Neural crest cell (in vitro differentiated cells): Measurements from ENCODE around the gene SF1. TPM values are rescaled to one million over a fixed set of nuclear protein-coding genes. Genes with fewer than 3 reads are reported as not detected.

ENCODE experiments used
- DNase-seq: peaks from one replicate; pipeline ENCODE4 v3.0.0; 2021; ENCODE audit warnings: low read depth, mixed read lengths, low spot score
- H3K27ac Mint-ChIP-seq: one replicate; pipeline ENCODE4 v1.8.0; 2021; ENCODE audit warnings: mild to moderate bottlenecking, mixed read lengths; ENCODE audit not compliant: unreplicated experiment
- H3K27me3 Mint-ChIP-seq: 2 replicates; pipeline ENCODE4 v1.8.0; 2021; ENCODE audit warnings: low read depth, mild to moderate bottlenecking, mixed read lengths
- H3K36me3 Mint-ChIP-seq: 2 replicates; pipeline ENCODE4 v1.8.0; 2021; ENCODE audit warnings: low read depth, mild to moderate bottlenecking, mixed read lengths
- H3K4me1 Mint-ChIP-seq: 2 replicates; pipeline ENCODE4 v1.8.0; 2021; ENCODE audit warnings: mixed read lengths
- H3K4me3 Mint-ChIP-seq: one replicate; pipeline ENCODE4 v1.8.0; 2021; ENCODE audit warnings: mild to moderate bottlenecking, mixed read lengths
- H3K9me3 Mint-ChIP-seq: 2 replicates; pipeline ENCODE4 v1.8.0; 2021; ENCODE audit warnings: mixed read lengths
- total RNA-seq: library from RNA; stranded (reverse); gene quantifications from 2 replicates; pipeline ENCODE4 v1.2.1, GENCODE V29; 2021
- TF ChIP-seq, protein P1 (sequence below): fragments of 200-600 bp; sonication (generic); conservative IDR thresholded peaks from 2 replicates; pipeline ENCODE4 v1.5.0; 2021; ENCODE audit warnings: antibody characterized with exemption, mild to moderate bottlenecking

Gene SF1
- total RNA-seq, 1 donor from 2014 or later, result 592 TPM

DNA sequence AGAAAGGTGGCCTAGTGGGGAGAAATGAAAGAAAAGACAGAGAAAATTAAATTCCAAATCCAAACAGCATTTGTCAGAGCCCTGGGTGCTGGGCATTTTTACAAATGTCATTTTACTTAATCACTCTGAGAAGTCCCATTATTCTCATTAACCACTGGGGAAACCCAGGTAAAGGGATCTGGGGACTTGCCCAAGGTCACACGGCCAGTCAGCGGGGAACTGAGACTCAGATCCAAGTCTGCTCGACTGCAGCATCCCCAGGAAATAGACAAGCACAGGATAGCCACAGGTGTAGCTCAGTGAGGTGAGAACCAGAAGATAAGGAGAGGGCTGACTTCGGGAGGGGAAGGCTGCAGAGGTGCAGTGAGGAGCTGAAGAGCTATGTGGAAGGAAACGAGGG lies 63.2 kb downstream of the SF1 start:
- no peak for DNase-seq
- no peak overlapping the region for H3K4me3 Mint-ChIP-seq
- no peaks in the 10 kb centered on the region for H3K9me3 Mint-ChIP-seq
- H3K27ac Mint-ChIP-seq, result no peak overlapping the region
- H3K36me3 Mint-ChIP-seq, result no peaks in the 10 kb centered on the region
- H3K4me1 Mint-ChIP-seq, result peaks cover 12% of the 10 kb centered on the region
- TF ChIP-seq, protein P1, sequence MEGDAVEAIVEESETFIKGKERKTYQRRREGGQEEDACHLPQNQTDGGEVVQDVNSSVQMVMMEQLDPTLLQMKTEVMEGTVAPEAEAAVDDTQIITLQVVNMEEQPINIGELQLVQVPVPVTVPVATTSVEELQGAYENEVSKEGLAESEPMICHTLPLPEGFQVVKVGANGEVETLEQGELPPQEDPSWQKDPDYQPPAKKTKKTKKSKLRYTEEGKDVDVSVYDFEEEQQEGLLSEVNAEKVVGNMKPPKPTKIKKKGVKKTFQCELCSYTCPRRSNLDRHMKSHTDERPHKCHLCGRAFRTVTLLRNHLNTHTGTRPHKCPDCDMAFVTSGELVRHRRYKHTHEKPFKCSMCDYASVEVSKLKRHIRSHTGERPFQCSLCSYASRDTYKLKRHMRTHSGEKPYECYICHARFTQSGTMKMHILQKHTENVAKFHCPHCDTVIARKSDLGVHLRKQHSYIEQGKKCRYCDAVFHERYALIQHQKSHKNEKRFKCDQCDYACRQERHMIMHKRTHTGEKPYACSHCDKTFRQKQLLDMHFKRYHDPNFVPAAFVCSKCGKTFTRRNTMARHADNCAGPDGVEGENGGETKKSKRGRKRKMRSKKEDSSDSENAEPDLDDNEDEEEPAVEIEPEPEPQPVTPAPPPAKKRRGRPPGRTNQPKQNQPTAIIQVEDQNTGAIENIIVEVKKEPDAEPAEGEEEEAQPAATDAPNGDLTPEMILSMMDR, result no peak
- peaks cover 89% of the 10 kb centered on the region for H3K27me3 Mint-ChIP-seq

DNA sequence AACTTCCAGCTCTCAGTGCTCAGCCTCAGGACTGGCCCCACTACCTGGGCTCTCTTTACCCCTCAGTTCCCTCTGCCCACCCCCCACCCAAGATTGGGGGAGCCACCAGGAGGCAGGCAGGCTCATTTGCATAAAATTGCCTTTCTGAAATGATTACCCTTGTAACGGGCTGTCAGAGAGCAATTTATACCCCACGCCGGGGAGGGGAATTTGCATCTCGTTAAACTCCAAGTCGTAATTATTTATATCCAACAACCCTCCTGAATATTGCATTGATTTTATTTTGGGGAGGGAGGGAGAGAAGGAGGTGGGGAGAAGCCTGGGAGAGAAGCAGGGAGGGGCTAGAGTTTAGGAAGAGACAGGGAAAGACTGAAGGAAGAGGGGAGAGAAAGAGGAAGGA lies 63.7 kb downstream of the SF1 start:
- peaks cover 12% of the 10 kb centered on the region for H3K4me1 Mint-ChIP-seq
- no peak for DNase-seq
- H3K27me3 Mint-ChIP-seq, result peaks cover 89% of the 10 kb centered on the region
- no peaks in the 10 kb centered on the region for H3K36me3 Mint-ChIP-seq
- TF ChIP-seq, protein P1, result no peak
- no peaks in the 10 kb centered on the region for H3K9me3 Mint-ChIP-seq
- peak overlapping the region; percentile 41 for H3K4me3 Mint-ChIP-seq
- no peak overlapping the region for H3K27ac Mint-ChIP-seq

Other genes starting within 250 kb of the SF1 start
- 0.21 TPM in 1 of 2 replicates, not detected in the other for gene SLC22A11, start 222.6 kb downstream of the SF1 start, total RNA-seq
- not detected in 2 replicates for gene SLC22A12, start 187.3 kb downstream of the SF1 start, total RNA-seq
- 8.5 and 10.0 TPM in 2 replicates for gene NRXN2, start 55.3 kb downstream of the SF1 start, total RNA-seq
- gene RASGRP2, start 34.4 kb downstream of the SF1 start, total RNA-seq, result 0.93 and 1.5 TPM in 2 replicates
- gene PYGM, start 18.6 kb downstream of the SF1 start, total RNA-seq, result 1.2 TPM in 2 replicates
- 13.1 and 14.6 TPM in 2 replicates for gene MAP4K2, start 24.7 kb upstream of the SF1 start, total RNA-seq
- 54.8 and 57.9 TPM in 2 replicates for gene MEN1, start 32.0 kb upstream of the SF1 start, total RNA-seq
- gene CDC42BPG, start 66.1 kb upstream of the SF1 start, total RNA-seq, result 3.0 and 3.5 TPM in 2 replicates
- 74.2 and 77.2 TPM in 2 replicates for gene EHD1, start 100.1 kb upstream of the SF1 start, total RNA-seq
- gene ATG2A, start 138.7 kb upstream of the SF1 start, total RNA-seq, result 24.1 and 24.8 TPM in 2 replicates
- 13.4 and 16.5 TPM in 2 replicates for gene PPP2R5B, start 146.1 kb upstream of the SF1 start, total RNA-seq
- gene GPHA2, start 157.4 kb upstream of the SF1 start, total RNA-seq, result not detected in 2 replicates
- gene MAJIN, start 193.6 kb upstream of the SF1 start, total RNA-seq, result not detected in 2 replicates
- 0.21 and 0.30 TPM in 2 replicates for gene BATF2, start 218.4 kb upstream of the SF1 start, total RNA-seq
- 112 and 117 TPM in 2 replicates for gene ARL2, start 235.6 kb upstream of the SF1 start, total RNA-seq
- 31.7 and 36.5 TPM in 2 replicates for gene SNX15, start 248.9 kb upstream of the SF1 start, total RNA-seq